ENCODE results near the gene SRPK3. TPM values are rescaled to one million over a fixed set of nuclear protein-coding genes. Genes with fewer than 3 reads are reported as not detected.

Gene SRPK3
- polyA plus RNA-seq, 1 donor = 299 TPM

- no peak for DNase-seq (ENCODE audit: low read depth)
These were observed 10.0 kb upstream of the SRPK3 start for GRCh38 chrX:153770601-153771414.

GRCh38 chrX:153771415-153772315 lies 9.2 kb upstream of the SRPK3 start:
- DNase-seq (ENCODE audit: low read depth) = no peak

- DNase-seq (ENCODE audit: low read depth) = no peak
These were observed 8.3 kb upstream of the SRPK3 start for GRCh38 chrX:153772316-153773217.

- no peak for DNase-seq (ENCODE audit: low read depth)
These were observed 7.6 kb upstream of the SRPK3 start for GRCh38 chrX:153773218-153773611.

GRCh38 chrX:153773741-153774575 lies 6.9 kb upstream of the SRPK3 start:
- DNase-seq (ENCODE audit: low read depth) = no peak

- no peak for DNase-seq (ENCODE audit: low read depth)
These were observed 6.1 kb upstream of the SRPK3 start for GRCh38 chrX:153774576-153775292.

- DNase-seq (ENCODE audit: low read depth) = no peak
These were observed 5.3 kb upstream of the SRPK3 start for GRCh38 chrX:153775293-153776119.

GRCh38 chrX:153776120-153776599 lies 4.7 kb upstream of the SRPK3 start:
- no peak for DNase-seq (ENCODE audit: low read depth)

- DNase-seq (ENCODE audit: low read depth) = no peak
These were observed 4.2 kb upstream of the SRPK3 start for GRCh38 chrX:153776611-153777045.

GRCh38 chrX:153777261-153778090 lies 3.4 kb upstream of the SRPK3 start:
- DNase-seq (ENCODE audit: low read depth) = no peak

- DNase-seq (ENCODE audit: low read depth) = no peak
These were observed 2.7 kb upstream of the SRPK3 start for GRCh38 chrX:153778181-153778580.

- DNase-seq (ENCODE audit: low read depth) = no peak
These were observed 2.1 kb upstream of the SRPK3 start for GRCh38 chrX:153778684-153779101.

GRCh38 chrX:153779891-153780677 lies 757 bp upstream of the SRPK3 start:
- DNase-seq (ENCODE audit: low read depth) = no peak

GRCh38 chrX:153781428-153782047 lies 697 bp downstream of the SRPK3 start:
- DNase-seq (ENCODE audit: low read depth) = no peak

GRCh38 chrX:153782313-153782712 lies 1.5 kb downstream of the SRPK3 start:
- no peak for DNase-seq (ENCODE audit: low read depth)

GRCh38 chrX:153782871-153783270 lies 2.0 kb downstream of the SRPK3 start:
- DNase-seq (ENCODE audit: low read depth) = no peak
